NCI-H345 treated with DMSO at 0.1 percent for 48 hours (cell line): ENCODE results near the gene OR9G1.
"Not testable (repeated sequence)": the region's sequence is repeated elsewhere in the genome, so short reads cannot be mapped to it uniquely, and the experiment has no call there.

Source experiments
- DNase-seq: peaks from one replicate; lab custom pipeline; 2025; ENCODE audit not compliant: unreplicated experiment; lab: John Stamatoyannopoulos, UW

OR9G1 gene

GRCh38 chr11:56698795-56699194 lies at the start of gene OR9G1:
Gene OR9G1, plus strand, starts transcription at chr11:56699095. Its CDS starts 1,293 bp downstream, at chr11:56700388.
- DNase-seq: no peak

DNA sequence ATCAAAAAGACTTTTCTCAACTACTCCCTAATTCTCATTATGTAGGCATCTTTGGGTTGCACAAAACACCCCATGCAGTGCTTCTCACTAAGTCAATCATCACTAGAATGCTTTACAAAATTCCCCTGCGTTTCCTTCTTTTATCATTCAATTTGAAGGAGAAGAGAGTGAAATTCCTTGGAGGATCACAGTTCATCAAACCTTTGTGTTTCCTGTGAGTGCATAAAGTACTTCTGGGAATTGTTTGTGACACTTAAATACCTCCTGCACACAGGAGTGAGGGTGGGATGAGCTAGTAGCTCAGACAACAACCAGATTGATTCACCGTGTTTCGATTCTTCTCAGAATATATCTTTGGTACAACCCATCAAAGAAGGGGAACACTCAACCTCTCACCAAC lies 39.1 kb upstream of the OR9G1 start:
- DNase-seq: no peak

DNA sequence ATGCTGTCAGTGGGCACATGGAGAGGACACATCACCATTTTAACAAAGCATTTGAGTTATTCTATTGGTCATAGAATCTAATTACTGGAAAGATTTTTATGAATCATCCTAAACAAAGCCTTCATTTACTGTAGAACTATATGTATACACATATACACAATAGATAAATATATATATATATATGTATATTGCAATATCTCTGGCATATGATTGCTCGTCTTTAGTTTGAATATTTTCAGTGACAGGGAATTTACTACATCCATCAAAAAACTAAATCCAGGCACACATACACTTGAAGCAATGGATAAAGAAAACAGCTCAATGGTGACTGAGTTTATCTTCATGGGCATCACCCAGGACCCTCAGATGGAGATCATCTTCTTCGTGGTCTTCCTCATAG lies 35.5 kb upstream of the OR9G1 start, which contains the start of gene OR5AR1:
Gene OR5AR1, plus strand, starts transcription at position 301 of the 400 bp plus-strand sequence. Its CDS starts 0 bp downstream, at position 301.
- no peak for DNase-seq

DNA sequence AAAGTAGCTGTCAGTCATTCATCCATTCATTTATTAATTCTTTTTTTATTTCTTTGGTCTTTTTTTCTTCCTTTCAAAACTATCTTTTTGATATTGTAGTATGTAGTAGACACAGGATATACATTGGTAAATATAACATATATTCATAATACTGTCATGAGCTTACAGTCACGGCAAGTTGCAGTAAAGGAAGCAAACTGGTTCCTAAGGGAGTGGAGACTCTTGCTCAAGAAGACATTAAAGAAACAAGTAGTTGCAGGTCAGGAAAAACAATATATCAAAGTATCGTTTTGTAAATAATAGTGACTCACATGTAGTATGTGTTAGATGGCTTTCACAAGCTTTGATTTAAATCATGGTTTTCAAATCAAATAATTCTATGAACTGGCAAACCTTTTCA lies 27.9 kb upstream of the OR9G1 start:
- DNase-seq: no peak

DNA sequence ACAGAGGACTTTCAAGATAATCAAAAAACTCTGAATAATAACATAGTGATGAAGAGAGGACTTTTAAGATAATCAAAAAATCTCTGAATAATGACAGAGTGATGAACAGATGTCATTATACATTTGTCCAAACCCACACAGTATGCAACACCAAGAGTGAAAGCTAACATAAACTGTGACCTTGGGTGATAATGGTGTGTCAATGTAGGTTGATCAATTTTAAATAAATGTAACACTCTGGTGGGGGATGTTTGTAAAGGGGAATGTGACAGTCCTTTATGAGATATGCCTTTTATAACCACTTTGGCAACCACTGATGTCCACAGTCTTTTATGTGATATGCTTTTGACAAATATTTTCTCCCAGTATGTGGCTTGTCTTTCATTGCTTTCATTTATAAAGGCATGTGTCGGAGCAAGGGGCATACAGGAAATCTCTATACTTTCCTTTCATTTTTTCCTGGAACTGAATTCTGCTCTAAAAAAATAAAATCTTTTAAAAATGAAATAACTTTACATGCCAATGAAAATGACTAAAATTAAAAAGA lies 10.3 kb upstream of the OR9G1 start:
- no peak for DNase-seq

- not testable (repeated sequence) for DNase-seq
Observed at GRCh38 chr11:56691179-56691578, 7.7 kb upstream of the OR9G1 start.

DNA sequence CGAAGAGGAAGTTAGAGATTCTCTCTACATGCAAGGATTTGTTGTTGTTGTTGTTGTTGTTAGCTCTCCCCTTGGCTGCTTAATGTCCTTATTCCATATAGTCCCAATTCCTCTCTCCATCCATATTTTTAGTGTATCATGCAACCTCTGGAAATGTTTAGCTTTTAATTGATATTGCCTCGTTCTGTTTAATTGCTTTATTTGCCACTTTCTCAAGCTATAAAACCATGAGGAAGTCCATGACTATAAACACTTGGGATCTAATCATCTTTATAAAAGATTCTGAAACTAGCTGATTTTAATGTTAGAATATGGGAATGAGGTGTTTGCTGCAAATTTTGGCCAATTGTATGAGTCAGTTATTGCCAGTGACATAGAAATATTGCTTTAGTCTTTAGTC lies 5.5 kb upstream of the OR9G1 start:
- no peak for DNase-seq

DNA sequence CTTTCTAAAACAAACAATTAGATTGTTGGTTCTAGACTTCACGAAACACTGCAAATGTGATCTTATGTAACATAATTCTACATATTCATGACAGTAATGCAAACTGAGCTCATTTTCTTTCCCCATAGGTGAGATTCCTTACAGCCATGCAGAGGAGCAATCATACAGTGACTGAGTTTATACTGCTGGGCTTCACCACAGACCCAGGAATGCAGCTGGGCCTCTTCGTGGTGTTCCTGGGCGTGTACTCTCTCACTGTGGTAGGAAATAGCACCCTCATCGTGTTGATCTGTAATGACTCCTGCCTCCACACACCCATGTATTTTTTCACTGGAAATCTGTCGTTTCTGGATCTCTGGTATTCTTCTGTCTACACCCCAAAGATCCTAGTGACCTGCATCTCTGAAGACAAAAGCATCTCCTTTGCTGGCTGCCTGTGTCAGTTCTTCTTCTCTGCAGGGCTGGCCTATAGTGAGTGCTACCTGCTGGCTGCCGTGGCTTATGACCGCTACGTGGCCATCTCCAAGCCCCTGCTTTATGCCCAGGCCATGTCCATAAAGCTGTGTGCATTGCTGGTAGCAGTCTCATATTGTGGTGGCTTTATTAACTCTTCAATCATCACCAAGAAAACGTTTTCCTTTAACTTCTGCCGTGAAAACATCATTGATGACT lies 1.5 kb downstream of the OR9G1 start:
- no peak for DNase-seq

DNA sequence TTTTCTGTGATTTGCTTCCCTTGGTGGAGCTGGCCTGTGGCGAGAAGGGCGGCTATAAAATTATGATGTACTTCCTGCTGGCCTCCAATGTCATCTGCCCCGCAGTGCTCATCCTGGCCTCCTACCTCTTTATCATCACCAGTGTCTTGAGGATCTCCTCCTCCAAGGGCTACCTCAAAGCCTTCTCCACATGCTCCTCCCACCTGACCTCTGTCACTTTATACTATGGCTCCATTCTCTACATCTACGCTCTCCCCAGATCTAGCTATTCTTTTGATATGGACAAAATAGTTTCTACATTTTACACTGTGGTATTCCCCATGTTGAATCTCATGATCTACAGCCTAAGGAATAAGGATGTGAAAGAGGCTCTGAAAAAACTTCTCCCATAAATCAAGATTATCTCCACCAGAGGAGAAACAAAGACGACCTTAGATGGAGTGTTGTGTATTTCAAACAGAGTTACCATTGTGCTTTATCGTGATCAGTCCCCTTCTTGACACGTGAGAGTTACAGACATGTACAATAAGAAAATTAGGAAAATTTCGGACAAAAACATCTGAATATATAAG lies 2.1 kb downstream of the OR9G1 start:
- DNase-seq: no peak

DNA sequence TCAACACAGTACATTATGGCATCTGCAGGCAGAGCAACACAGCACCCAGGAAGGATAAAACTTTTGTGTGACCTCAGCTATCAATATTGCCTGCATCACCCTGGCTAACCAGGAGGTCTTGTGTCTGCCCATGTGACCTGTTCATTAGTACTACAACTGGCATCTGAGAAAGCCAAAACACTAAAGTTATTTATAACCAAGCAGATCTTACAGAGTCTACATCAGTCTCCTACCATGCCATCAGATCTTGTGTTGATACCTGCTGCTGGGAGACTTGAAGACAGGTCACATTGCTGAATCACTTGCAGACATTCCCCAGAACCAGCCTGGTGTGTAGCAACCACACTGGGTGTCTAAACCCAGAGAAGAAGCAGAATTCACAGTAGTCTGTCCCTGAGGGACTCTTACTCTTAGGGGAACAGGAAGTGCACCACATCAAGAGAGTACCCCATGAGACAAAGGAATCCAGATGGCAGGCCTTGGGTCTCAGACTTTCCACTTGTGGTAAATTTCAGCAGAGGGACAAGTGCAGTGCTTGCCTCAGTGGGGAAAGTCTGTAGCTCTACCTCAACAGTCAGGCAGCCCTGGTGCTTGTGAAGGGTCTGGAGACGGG lies 7.0 kb downstream of the OR9G1 start:
- no peak for DNase-seq

DNA sequence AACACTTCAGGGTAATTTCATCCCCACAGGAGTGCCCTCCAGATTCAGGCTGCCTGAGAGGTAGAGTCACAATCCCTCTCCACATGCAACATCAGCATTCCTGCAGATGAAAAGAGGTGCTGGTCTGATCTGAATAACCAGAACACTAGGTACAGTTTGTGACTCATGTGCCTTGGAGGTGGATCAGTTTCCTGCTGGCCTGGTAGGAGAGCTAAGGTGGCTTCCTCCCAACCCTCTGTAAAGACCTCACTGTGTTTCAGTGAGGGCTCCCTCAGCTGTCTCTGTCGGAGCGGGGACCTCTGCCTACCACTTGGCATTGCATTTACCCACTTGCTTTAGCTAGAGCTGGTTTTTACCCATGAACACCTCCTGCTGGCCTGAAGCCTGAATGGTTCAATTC lies 7.6 kb downstream of the OR9G1 start:
- no peak for DNase-seq

DNA sequence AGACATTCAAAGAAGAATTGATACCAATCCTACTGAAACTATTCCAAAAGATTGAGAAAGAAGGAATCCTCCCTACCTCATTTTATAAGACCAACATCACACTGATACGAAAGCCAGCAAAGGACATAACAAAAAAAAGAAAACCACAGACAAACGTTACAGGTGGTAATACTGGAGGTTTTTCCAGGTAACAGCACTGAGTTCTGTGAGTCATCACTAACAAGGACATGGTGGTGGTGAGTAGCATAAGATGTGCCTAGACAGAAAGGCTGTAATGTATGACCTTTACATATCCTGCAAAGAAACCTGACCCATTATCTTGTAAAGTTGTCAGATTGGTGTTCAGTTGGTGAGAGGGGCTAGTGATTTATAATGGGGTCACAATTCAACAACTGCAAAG lies 15.3 kb downstream of the OR9G1 start:
- DNase-seq: no peak

- DNase-seq: no peak
Observed at GRCh38 chr11:56716379-56716854, 17.5 kb downstream of the OR9G1 start.

- DNase-seq: no peak
Observed at GRCh38 chr11:56720513-56720912, 21.6 kb downstream of the OR9G1 start.

GRCh38 chr11:56740107-56740506 lies 41.2 kb downstream of the OR9G1 start:
- DNase-seq: no peak

- no peak for DNase-seq
Observed at GRCh38 chr11:56740886-56741285, 42.0 kb downstream of the OR9G1 start.

DNA sequence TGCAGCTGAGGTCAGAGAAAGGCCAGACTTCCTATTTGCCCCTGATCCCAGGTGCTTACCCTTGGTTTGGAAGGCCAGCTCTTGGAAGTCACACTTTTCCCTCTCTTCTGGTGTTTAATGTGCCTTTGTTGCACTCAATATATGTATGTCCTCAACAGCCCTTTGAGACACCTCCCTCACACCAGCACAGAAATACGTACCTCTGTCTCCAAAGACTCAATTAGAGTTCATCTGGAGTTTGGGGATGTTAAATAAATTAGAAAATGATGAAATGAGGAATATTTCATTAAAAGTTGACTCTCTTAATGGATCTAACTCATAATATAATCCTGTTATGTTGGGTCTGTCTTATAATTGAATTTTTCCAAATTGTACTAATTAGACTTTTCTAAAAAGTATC lies 49.7 kb downstream of the OR9G1 start, which contains the start of gene OR9G4:
Gene OR9G4, minus strand, starts transcription at position 101 of the 400 bp plus-strand sequence. CDS start 4,931 bp downstream, outside the sequence.
- DNase-seq: no peak

DNA sequence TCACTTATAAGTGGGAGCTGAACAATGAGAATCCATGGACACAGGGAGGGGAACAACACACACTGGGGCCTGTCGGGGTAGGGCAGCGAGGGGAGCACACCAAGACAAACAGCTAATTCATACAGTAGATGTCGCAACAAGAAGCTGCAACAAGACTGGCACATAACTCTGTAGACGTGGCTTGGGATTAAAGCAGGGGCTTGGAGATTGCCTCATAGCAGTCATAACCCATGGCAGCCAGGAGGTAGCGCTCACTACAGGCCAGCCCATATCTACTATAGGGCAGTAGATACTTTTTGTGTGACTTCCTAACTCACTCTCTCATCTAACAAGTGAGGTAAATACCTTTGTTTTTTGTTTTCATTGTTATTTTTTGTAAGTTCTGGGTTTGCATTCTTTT lies 51.3 kb downstream of the OR9G1 start:
- no peak for DNase-seq

DNA sequence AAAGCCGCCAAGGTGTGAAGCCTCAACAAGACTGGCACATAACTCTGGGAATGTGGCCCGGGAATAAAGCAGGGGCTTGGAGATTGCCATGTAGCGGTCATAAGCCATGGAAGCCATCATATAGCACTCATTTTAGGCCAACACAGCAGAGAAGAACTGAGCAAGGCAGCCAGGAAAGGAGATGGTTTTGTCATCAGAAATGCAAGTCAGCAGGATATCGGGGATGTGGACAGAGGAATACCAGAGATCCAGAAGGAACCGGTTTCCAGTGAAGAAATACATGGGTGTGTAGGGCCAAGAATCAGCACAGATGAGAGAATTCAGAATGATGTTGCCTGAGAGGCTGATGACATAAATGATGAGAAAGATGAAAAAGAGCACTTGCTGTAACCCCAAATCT lies 52.6 kb downstream of the OR9G1 start:
- no peak for DNase-seq
